IPS DF 19.7 (cell line): ENCODE data around the gene ZFYVE21.
"Not testable (repeated sequence)": the region's sequence is repeated elsewhere in the genome, so short reads cannot be mapped to it uniquely, and the experiment has no call there.

Source experiments
- DNase-seq: peaks from one replicate; pipeline ENCODE4 v3.0.0-alpha.2; 2013; ENCODE audit warnings: low read depth, low spot score

ZFYVE21 gene

DNA sequence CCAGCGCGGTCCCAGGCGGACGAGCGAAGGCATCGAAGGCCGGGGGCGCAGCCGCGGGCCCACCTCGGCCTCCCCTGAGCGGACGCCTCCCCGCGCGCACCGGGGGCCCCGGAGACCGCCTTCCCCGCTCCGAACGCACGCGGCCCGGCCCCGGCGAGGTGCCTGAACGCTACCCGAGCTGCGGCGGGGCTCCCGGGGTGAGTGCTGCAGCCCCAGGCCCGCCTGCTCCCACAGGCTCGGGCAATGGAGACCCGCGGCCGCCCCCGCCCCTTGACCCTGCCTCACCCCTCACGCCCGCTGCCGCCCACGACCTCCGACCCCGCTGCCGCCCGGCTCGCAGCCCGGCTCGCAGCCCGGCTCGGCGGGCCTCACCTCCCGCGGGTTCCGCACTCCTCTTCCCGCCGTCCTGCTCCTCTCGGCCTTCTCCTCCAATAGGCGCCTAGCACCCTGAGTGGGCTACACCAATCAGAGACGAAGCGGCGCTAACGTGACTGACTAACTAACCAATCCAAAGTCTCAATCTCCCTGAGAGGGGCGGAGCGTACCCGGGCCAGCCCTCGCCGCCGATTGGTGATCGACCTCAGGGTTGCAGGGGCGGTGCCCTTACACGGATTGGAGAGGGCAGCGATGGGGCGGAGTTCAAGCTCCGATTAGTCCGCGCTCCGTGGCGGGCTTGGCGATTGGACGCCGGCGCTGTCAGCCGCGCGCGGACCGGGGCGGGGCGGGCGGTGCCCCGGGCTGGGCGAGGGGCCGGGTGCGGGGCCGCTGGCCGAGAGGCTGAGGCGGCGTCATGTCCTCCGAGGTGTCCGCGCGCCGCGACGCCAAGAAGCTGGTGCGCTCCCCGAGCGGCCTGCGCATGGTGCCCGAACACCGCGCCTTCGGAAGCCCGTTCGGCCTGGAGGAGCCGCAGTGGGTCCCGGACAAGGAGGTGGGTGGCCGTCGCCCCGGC lies at the start of gene ZFYVE21, which contains the start of gene XRCC3:
ZFYVE21 (plus strand) TSS at position 759 of the 949 bp plus-strand sequence; CDS start at position 791, 32 bp downstream.
XRCC3 (minus strand) TSS at position 400 of the 949 bp plus-strand sequence. CDS start 4,364 bp downstream, outside the sequence.
- DNase-seq: peak; percentile 89

DNA sequence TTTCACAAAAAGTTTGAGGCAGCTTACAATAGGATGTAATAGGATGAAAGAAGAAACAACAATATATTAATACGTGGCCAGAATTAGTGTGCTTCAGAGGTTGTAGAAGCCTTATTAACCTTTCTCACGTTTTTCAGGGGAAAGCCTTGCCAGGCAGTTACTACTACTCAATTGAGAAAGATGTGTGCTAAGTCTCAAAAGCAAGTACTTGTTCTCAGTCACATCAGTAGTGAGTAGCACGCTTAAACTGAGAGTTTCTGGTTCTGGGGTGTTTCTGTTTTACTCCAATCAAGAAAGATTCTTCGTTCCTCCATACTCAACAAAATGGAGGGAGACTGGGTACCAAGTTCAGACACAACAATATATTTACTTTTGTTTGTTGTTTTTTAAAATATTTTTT lies 47.9 kb upstream of the ZFYVE21 start:
- DNase-seq: no peak

DNA sequence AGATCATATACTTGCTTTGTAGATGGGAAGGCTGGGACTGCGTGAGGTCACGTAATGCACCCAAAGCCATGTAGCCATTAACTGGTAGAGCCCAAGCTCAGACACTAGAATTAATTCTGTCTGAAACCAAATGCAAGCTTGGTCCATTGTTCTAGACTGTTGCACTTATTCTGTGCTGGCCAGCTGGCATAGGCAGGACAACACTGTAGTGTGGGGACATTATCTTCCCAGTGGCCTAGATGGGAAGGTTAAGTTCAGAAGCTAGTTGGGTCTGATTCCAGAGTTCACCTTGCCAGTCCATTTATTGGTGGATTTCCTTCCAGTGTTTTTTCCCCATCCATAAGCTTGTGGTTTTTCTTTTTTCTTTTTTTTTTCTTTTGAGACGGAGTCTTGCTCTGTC lies 47.5 kb upstream of the ZFYVE21 start:
- no peak for DNase-seq

- no peak for DNase-seq
These were observed 46.2 kb upstream of the ZFYVE21 start for GRCh38 chr14:103669370-103669769.

GRCh38 chr14:103671911-103672310 lies 43.7 kb upstream of the ZFYVE21 start:
- no peak for DNase-seq

- no peak for DNase-seq
These were observed 39.7 kb upstream of the ZFYVE21 start for GRCh38 chr14:103675957-103676356.

GRCh38 chr14:103676881-103677675 lies 38.5 kb upstream of the ZFYVE21 start:
- DNase-seq: no peak

GRCh38 chr14:103679351-103679750 lies 36.3 kb upstream of the ZFYVE21 start:
- no peak for DNase-seq

- DNase-seq: no peak
These were observed 34.9 kb upstream of the ZFYVE21 start for GRCh38 chr14:103680491-103681231.

DNA sequence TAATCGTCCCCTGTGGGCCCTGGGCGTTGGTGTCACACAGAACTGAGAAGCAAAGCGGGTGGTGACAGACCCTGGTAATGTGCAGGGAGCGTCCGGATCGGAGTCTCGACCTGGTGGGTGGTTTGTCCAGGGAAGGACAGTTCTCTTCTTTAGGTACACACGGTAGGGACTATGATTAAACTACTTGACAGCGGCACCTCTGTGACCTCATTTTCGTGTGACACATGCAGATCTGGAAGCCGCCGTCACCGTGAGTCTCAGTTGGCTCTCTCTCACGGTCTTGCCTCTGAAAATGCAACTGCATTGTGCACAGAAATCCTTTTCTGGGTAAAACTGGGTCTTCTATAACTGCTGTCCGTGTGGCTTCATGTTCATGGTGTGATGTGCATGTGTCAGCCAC lies 32.5 kb upstream of the ZFYVE21 start:
- DNase-seq: no peak

GRCh38 chr14:103684471-103684870 lies 31.1 kb upstream of the ZFYVE21 start:
- no peak for DNase-seq

GRCh38 chr14:103684871-103685270 lies 30.7 kb upstream of the ZFYVE21 start:
- DNase-seq: no peak

DNA sequence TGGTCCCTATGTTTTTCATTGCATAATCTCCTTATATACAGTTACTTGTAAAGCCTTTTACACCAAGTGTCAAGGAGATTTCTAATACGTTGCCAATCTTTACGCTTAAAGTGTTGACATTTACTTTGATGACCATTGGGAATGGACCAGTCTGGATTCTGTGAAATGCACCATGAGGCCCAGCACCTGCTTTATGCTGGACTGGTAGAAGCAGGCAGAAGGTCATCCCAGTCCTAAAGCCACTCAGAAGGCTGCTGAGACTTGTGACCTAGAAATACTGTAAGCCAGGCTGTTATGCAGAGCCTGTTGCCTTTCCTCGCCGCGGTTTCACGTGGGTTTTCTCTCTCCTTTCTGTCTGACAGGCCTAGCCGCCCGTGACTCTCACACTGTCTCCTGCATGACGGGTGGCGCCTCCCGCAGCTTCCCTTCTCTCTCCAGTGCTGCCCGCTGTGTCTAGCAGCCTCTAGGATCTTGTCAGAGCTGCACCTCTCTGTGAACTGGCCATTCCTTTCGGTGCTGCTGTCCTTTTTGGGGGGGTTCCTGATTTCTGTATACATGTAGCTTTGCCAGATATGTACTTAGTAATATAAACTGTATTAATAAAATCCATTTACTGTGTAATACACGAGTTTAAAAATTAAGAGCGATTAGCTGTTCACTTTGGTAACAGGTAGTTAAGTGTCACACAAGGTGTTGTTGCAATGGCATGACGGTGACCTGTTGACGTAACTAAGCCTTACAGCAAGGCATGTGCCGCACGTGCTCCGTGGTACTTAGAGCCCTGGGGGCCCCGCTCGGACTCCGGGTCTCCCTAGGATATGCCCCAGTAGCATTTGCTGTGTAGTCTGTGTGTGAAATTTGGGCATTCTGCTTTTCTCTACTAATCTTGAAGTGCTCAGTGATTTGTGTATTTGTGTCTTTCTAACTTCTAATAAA lies 30.1 kb upstream of the ZFYVE21 start:
- DNase-seq: no peak

- no peak for DNase-seq
These were observed 28.7 kb upstream of the ZFYVE21 start for GRCh38 chr14:103686831-103687485.

GRCh38 chr14:103687712-103688111 lies 27.9 kb upstream of the ZFYVE21 start:
- DNase-seq: no peak

DNA sequence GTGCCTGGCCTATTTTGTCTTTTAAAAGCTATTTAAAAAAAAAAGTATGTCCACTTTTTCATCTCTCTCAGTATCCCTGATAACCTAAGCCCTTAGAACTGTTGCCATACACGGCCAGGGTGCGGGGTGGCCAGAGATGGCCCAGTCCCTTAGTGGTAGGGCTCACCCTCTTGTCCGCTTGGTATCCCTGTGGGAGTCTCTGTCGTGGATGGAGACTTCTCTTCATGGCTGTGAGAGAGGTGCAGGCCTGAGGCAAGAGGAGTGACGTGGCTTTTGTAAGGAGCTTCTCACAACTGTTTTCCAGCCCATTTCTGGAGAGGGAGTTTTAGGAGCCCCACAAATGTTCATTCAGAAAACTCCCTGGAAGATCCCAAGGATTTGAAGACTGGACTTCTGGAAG lies 27.2 kb upstream of the ZFYVE21 start:
- no peak for DNase-seq

DNA sequence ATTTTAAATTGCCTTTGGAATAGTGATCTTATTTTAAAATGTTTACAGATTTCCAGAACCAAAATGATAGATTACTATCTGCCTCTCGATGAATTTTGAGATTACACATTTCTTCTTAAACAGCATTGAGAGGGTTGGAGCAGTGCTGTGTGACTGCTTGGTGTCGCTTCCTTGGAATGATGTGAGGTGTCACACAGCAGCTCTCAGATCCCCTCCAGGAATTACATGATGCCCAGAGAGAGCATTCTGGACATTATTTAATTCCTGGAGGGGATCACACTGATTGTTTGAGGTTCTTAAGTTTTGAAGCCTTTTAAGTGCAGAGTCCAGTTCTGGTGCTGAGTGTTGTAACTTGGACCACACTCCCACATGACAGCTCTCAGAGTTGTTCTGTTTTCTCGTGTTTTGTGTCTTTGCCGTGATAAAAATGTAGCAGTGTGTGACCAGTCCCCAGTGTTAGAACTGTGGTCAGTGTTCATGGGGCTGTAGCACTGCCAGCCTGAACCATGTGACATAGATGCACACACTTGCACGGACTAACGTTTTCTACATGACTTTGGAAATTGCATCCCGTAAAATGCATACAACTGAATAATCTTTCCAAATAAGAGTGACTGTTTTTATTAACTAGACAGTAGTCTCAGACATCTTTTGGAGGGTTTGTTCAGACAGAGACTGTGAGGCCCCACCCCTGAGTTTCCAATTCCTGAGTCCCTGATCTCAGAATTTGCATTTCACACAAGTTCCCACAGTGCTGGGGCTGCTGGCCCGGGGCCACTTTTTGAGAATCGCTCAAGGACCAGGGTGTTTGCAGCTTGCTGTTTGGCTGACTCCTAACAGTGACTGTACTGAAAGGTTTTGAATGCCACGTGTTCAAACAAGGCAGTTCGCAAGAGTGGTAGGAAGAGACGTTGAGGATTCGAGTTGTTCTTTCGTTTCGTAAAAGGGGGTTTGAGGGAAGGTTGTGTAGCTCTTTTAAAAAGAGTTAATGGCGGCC lies 26.4 kb upstream of the ZFYVE21 start:
- DNase-seq: no peak

DNA sequence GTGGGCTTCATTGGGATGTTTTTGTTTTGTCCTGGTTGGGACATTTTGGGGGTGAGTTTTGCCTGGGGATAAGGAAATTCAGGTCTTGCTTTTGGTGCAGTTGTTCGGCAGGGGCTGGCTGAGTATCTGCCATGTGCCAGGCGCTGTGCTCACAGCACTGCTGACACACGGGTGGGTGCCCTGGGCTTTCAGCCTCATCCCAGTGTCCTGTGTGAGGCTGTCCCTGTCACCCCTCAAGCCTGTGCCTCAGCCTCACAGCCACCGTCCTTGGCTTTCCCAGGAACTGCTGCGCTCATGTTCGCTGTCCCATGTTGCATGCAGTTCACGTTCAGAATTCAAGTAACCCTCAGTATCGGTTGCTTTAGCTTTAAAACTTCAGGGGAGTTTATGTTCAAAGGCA lies 25.3 kb upstream of the ZFYVE21 start:
- DNase-seq: no peak

DNA sequence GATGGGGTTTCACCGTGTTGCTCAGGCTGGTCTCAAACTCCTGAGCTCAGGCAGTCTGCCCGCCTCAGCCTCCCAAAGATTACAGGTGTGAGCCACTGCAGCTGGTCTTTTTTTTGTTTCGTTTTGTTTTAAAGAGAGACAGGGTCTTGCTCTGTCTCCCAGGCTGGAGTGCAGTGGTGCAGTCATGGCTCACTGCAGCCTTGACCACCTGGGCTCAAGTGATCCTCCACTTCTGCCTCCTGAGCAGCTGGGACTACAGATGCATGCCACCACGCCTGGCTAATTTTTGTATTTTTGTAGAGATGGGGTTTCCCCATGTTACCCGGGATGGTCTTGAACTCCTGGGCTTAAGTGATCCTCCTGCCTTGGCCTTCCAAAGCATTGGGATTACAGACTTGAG lies 24.0 kb upstream of the ZFYVE21 start:
- not testable (repeated sequence) for DNase-seq
